Activated naive CD4-positive, alpha-beta T cell treated with anti-CD3 and anti-CD28 coated beads for 36 hours (primary cell): ENCODE measurements around the gene MAT1A. TPM values are rescaled to one million over a fixed set of nuclear protein-coding genes. Genes with fewer than 3 reads are reported as not detected.

ENCODE experiments used
- CTCF ChIA-PET: fragments of 350-600 bp; sonication (Branson Sonifier 250); formaldehyde crosslinking; loops from one replicate; lab custom pipeline; 2021; ENCODE audit warnings: antibody characterized with exemption; lab: Charles Lee
- DNase-seq: peaks from one replicate; pipeline ENCODE4 v3.0.0-alpha.2; 2020
- H3K27ac Mint-ChIP-seq: one replicate; pipeline ENCODE4 v1.8.0; 2021; ENCODE audit warnings: mild to moderate bottlenecking, mixed read lengths
- H3K27me3 Mint-ChIP-seq: one replicate; pipeline ENCODE4 v1.8.0; 2021; ENCODE audit warnings: low read depth, mixed read lengths
- H3K36me3 Mint-ChIP-seq: one replicate; pipeline ENCODE4 v1.8.0; 2021; ENCODE audit warnings: low read depth, mixed read lengths
- H3K4me1 Mint-ChIP-seq: one replicate; pipeline ENCODE4 v1.8.0; 2021; ENCODE audit warnings: low read depth, mixed read lengths
- H3K4me3 Mint-ChIP-seq: one replicate; pipeline ENCODE4 v1.8.0; 2021; ENCODE audit warnings: mild to moderate bottlenecking, moderate library complexity, mixed read lengths
- H3K9me3 Mint-ChIP-seq: one replicate; pipeline ENCODE4 v1.8.0; 2021; ENCODE audit warnings: mixed read lengths
- intact Hi-C: fragments of 100-400 bp; cut with micrococcal nuclease; formaldehyde crosslinking; loops from one replicate; pipeline ENCODE4 v1.15.1; 2023
- total RNA-seq, 2 experiments: library from RNA; stranded (reverse); gene quantifications; one replicate each; pipeline ENCODE4 v1.2.3, GENCODE V29; 2021

MAT1A gene
- not detected for total RNA-seq

- CTCF ChIA-PET = no interaction called here
- no peak within 1 kb of the TSS for H3K27ac Mint-ChIP-seq
- H3K9me3 Mint-ChIP-seq = no peaks in the 10 kb centered on the region
- H3K4me1 Mint-ChIP-seq = no peaks in the 10 kb centered on the region
- H3K4me3 Mint-ChIP-seq = no peak within 1 kb of the TSS
- H3K27me3 Mint-ChIP-seq = peaks cover 21% of the 10 kb centered on the region
- no peak for DNase-seq
- intact Hi-C loops = no loop called here
- no peaks in the 10 kb centered on the region for H3K36me3 Mint-ChIP-seq
Measured at GRCh38 chr10:80289451-80290287, at the start of gene MAT1A. MAT1A (minus strand) TSS chr10:80289658; CDS start chr10:80289423, 235 bp downstream.

- CTCF ChIA-PET = no interaction called here
- Mint-ChIP-seq H3K36me3 (no peaks in the 10 kb centered on the region), H3K9me3 (no peaks in the 10 kb centered on the region), H3K4me1 (no peaks in the 10 kb centered on the region), H3K27ac (no peak overlapping the region), H3K4me3 (no peak overlapping the region), H3K27me3 (peaks cover 1% of the 10 kb centered on the region)
- intact Hi-C loops = no loop called here
- no peak for DNase-seq
Measured at GRCh38 chr10:80333983-80334382, 44.5 kb upstream of the MAT1A start.

DNA sequence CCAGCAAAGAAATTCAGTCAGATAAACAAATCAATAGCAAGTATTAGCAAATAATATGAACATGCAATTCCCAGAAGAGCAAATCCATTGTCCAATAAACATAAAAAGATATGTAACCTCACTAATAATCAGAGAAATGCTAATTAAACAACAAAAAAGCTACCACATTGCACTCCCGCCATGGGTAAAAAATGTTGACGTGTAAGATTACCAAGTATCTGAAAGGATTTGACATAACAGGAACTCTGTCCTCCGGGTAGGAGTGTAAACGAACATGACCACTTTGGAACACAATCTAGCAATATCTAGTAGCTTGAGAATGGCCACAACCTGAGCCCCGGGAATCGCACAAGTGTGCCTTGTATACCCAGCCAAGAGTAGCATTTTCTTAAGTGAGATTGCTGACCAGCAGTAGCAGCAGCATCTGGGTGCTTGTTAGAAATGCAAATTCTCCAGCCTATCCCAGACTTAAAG lies 35.5 kb upstream of the MAT1A start:
- CTCF ChIA-PET = no interaction called here
- H3K36me3 Mint-ChIP-seq = no peaks in the 10 kb centered on the region
- no peak overlapping the region for H3K27ac Mint-ChIP-seq
- intact Hi-C loops = no loop called here
- H3K4me3 Mint-ChIP-seq = no peak overlapping the region
- H3K27me3 Mint-ChIP-seq = no peaks in the 10 kb centered on the region
- H3K4me1 Mint-ChIP-seq = no peaks in the 10 kb centered on the region
- H3K9me3 Mint-ChIP-seq = no peaks in the 10 kb centered on the region
- DNase-seq = no peak

DNA sequence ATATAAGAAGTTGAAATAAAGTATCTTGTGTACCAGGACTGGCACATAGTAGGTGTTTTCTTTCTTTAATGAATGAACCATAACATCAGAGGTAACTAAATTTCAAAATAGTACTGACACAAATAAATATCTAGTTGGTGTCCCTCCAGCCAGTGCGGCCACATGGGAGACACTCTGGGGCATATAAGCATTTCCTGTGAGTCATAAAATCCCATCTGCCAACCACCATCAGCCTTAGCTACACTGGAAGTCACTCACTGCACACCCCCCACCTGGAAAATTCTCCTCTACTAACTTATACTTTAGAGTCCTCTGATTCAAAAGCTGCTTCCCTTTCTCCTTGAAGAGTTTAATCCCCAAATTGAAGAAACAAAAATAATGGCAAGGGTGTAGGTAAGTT lies 34.6 kb upstream of the MAT1A start:
- H3K36me3 Mint-ChIP-seq = no peaks in the 10 kb centered on the region
- intact Hi-C loops = no loop called here
- H3K9me3 Mint-ChIP-seq = no peaks in the 10 kb centered on the region
- no peaks in the 10 kb centered on the region for H3K4me1 Mint-ChIP-seq
- no peaks in the 10 kb centered on the region for H3K27me3 Mint-ChIP-seq
- CTCF ChIA-PET = no interaction called here
- no peak overlapping the region for H3K27ac Mint-ChIP-seq
- no peak for DNase-seq
- H3K4me3 Mint-ChIP-seq = no peak overlapping the region

GRCh38 chr10:80323311-80323710 lies 33.9 kb upstream of the MAT1A start:
- Mint-ChIP-seq H3K27me3 (no peaks in the 10 kb centered on the region), H3K36me3 (no peaks in the 10 kb centered on the region), H3K4me3 (no peak overlapping the region), H3K27ac (no peak overlapping the region), H3K4me1 (no peaks in the 10 kb centered on the region), H3K9me3 (no peaks in the 10 kb centered on the region)
- intact Hi-C loops = no loop called here
- no peak for DNase-seq
- CTCF ChIA-PET = interaction anchor here (1.0 kb wide), 1 partner anchor 182 kb away, joined by 3 read pairs; no protein-coding TSS in a partner anchor

DNA sequence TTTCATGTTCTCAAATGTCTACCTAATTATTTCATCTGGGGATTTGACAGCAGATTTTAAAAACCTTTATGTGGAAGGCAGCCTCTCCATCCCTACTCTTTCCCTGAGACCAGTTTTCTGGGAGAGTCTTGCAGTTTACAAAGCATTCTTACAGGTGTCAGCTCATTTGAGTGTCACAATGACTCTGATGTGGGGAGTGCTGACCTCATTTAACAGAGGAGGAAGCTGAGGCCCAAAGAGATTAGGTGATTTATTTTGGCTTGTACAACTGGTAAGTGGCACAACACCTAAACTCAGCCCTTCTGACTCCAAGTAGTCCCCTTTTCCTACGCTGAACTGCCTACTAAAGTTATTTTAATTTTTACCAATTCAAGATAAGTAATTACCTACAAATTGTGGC lies 33.3 kb upstream of the MAT1A start:
- CTCF ChIA-PET = interaction anchor here (1.0 kb wide), 1 partner anchor 183 kb away, joined by 3 read pairs; no protein-coding TSS in a partner anchor
- Mint-ChIP-seq H3K36me3 (no peaks in the 10 kb centered on the region), H3K4me1 (no peaks in the 10 kb centered on the region), H3K9me3 (no peaks in the 10 kb centered on the region), H3K27ac (no peak overlapping the region), H3K4me3 (no peak overlapping the region), H3K27me3 (no peaks in the 10 kb centered on the region)
- DNase-seq = no peak
- intact Hi-C loops = no loop called here

- DNase-seq = no peak
- Mint-ChIP-seq H3K27me3 (no peaks in the 10 kb centered on the region), H3K27ac (no peak overlapping the region), H3K36me3 (no peaks in the 10 kb centered on the region), H3K9me3 (no peaks in the 10 kb centered on the region), H3K4me3 (no peak overlapping the region), H3K4me1 (no peaks in the 10 kb centered on the region)
- CTCF ChIA-PET = interaction anchor here (1.3 kb wide), 1 partner anchor 56 kb away, joined by 5 read pairs; no protein-coding TSS in a partner anchor
- intact Hi-C loops = no loop called here
Measured at GRCh38 chr10:80322158-80322557, 32.7 kb upstream of the MAT1A start.

- H3K4me1 Mint-ChIP-seq = no peaks in the 10 kb centered on the region
- no peaks in the 10 kb centered on the region for H3K36me3 Mint-ChIP-seq
- H3K27me3 Mint-ChIP-seq = no peaks in the 10 kb centered on the region
- intact Hi-C loops = no loop called here
- H3K9me3 Mint-ChIP-seq = no peaks in the 10 kb centered on the region
- CTCF ChIA-PET = interaction anchor here (1.3 kb wide), 1 partner anchor 57 kb away, joined by 5 read pairs; no protein-coding TSS in a partner anchor
- H3K4me3 Mint-ChIP-seq = no peak overlapping the region
- DNase-seq = no peak
- no peak overlapping the region for H3K27ac Mint-ChIP-seq
Measured at GRCh38 chr10:80321183-80321582, 31.7 kb upstream of the MAT1A start.

DNA sequence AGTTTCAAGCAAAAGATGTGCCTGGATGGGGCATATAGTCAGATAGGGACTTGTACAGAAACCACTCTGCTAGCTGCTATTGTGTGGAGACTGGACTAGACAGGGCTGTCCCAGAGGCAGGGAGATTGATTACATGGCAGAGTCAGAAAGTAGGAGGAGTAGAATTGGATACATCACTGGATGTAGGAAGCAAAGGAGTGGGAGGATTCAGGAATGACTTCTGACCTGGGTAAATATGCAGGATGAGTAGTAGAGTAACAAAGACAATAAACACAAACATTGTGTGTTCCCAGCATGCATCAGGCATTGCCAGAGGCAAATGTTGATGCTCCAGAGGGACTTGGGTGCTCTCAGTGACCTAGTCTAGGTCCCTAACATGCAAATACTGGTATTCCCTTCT lies 30.9 kb upstream of the MAT1A start:
- no peaks in the 10 kb centered on the region for H3K27me3 Mint-ChIP-seq
- intact Hi-C loops = no loop called here
- no peak overlapping the region for H3K4me3 Mint-ChIP-seq
- DNase-seq = no peak
- no peak overlapping the region for H3K27ac Mint-ChIP-seq
- H3K36me3 Mint-ChIP-seq = no peaks in the 10 kb centered on the region
- H3K9me3 Mint-ChIP-seq = no peaks in the 10 kb centered on the region
- no peaks in the 10 kb centered on the region for H3K4me1 Mint-ChIP-seq
- CTCF ChIA-PET = no interaction called here

GRCh38 chr10:80319725-80320290 lies 30.4 kb upstream of the MAT1A start:
- Mint-ChIP-seq H3K36me3 (no peaks in the 10 kb centered on the region), H3K27ac (no peak overlapping the region), H3K4me3 (no peak overlapping the region), H3K27me3 (no peaks in the 10 kb centered on the region), H3K9me3 (no peaks in the 10 kb centered on the region), H3K4me1 (no peaks in the 10 kb centered on the region)
- CTCF ChIA-PET = no interaction called here
- intact Hi-C loops = no loop called here
- no peak for DNase-seq

GRCh38 chr10:80319318-80319717 lies 29.9 kb upstream of the MAT1A start:
- no peaks in the 10 kb centered on the region for H3K27me3 Mint-ChIP-seq
- CTCF ChIA-PET = no interaction called here
- no peak overlapping the region for H3K27ac Mint-ChIP-seq
- no peaks in the 10 kb centered on the region for H3K4me1 Mint-ChIP-seq
- H3K4me3 Mint-ChIP-seq = no peak overlapping the region
- H3K36me3 Mint-ChIP-seq = no peaks in the 10 kb centered on the region
- DNase-seq = no peak
- H3K9me3 Mint-ChIP-seq = no peaks in the 10 kb centered on the region
- intact Hi-C loops = no loop called here

DNA sequence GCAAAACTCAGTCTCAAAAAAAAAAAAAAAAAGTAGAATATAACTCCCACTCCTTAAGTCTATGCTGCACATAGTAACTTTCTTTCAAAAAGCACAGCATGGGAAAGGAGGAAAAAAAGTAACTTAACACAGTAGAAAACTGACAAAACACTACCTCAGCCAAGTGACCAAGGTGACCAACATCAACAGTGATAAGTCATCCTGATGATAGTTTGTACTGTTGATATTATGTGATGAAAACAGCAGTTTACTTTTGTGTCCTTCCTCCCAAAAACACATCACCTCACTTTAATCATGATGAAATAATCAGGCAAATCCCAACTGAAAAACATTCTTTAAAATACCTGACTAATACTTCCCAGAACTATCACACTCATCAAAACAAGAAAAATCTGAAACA lies 29.3 kb upstream of the MAT1A start:
- Mint-ChIP-seq H3K4me3 (no peak overlapping the region), H3K27ac (no peak overlapping the region), H3K9me3 (no peaks in the 10 kb centered on the region), H3K4me1 (no peaks in the 10 kb centered on the region), H3K36me3 (no peaks in the 10 kb centered on the region), H3K27me3 (no peaks in the 10 kb centered on the region)
- CTCF ChIA-PET = no interaction called here
- no peak for DNase-seq
- intact Hi-C loops = no loop called here

DNA sequence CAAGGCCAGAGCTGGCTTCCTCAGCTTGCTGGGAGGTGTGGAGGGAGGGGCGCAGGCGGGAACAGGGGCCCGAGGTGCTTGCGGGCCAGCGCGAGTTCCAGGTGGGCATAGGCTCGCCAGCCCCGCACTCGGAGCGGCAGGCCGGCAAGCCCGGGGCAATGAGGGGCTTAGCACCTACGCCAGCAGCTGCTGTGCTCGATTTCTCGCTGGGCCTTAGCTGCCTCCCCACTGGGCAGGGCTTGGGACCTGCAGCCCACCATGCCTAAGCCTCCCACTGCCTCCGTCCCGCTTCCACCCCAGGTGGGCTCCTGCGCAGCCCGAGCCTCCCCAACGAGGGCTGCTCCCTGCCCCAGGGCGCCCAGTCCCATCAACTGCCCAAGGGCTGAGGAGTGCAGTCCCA lies 25.9 kb upstream of the MAT1A start:
- no peaks in the 10 kb centered on the region for H3K4me1 Mint-ChIP-seq
- intact Hi-C loops = no loop called here
- no peaks in the 10 kb centered on the region for H3K27me3 Mint-ChIP-seq
- CTCF ChIA-PET = no interaction called here
- H3K27ac Mint-ChIP-seq = no peak overlapping the region
- DNase-seq = no peak
- no peaks in the 10 kb centered on the region for H3K36me3 Mint-ChIP-seq
- no peak overlapping the region for H3K4me3 Mint-ChIP-seq
- H3K9me3 Mint-ChIP-seq = no peaks in the 10 kb centered on the region
